ENCODE measurements around the gene C5orf46.

DNA sequence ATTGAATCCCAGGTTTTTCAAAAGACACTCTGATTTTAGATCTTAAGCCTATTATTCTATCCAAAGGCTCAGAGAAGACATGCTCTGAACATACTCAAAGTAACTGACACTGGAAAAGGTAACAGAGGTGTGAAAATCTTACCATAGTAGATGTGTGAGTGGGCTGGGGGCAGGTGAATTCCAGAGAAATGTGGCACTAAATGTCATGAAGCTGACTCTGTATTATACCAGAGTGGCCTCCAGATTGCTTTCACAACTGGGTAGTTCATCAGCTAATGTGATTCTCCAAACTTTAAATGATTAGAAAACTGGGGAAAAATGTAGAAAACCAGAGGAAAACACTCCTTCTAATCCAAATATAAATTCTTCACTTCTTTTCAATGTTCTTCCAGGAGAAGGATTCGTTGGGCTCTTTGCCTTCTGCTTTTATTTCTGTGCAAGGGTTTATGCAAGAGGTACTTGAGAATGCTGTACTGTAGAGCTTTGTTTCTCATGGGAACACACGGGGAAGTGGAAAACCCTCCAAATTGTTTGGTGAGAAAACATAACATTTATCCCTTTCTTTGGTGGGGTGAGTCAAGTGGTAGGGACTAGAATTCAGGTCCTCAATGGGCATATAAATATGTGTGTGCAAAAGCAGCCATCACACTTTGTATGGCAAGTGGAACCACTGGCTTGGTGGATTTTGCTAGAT lies 28.1 kb downstream of the C5orf46 start, which contains the start of gene SCGB3A2:
- TF ChIP-seq CTCF (conservative IDR thresholded peaks at IDR 0.05; ENCODE audit: low read depth in 2 of 2) (no peak), EZH2phosphoT487 (IDR thresholded peaks at IDR 0.05; ENCODE audit: unreplicated experiment) (no peak), POLR2AphosphoS5 (IDR thresholded peaks at IDR 0.05; ENCODE audit: low read depth) (no peak), NANOG (IDR thresholded peaks at IDR 0.05; ENCODE audit: borderline replicate concordance) (no peak), REST (IDR thresholded peaks at IDR 0.05; ENCODE audit: unreplicated experiment) (no peak), EZH2 (IDR thresholded peaks at IDR 0.05; ENCODE audit: low read depth, unreplicated experiment) (no peak), ZNF331 (CRISPR knock-in tag; IDR thresholded peaks at IDR 0.05; ENCODE audit: low read depth) (no peak), JUNB (IDR thresholded peaks at IDR 0.05; ENCODE audit: unreplicated experiment) (no peak), STAT1 (IDR thresholded peaks at IDR 0.05; ENCODE audit: unreplicated experiment) (no peak), ZNF114 (CRISPR knock-in tag; IDR thresholded peaks at IDR 0.05) (no peak), CREB1 (CRISPR knock-in tag; IDR thresholded peaks at IDR 0.05; ENCODE audit: low read depth) (no peak)

Measured in GM23338 (cell line).